Upper lobe of left lung (tissue), 6 donors: ENCODE data around the gene SYVN1. TPM values are rescaled to one million over a fixed set of nuclear protein-coding genes. Genes with fewer than 3 reads are reported as not detected.

Experiments
- ATAC-seq, 2 donors: fragments of 200-7000 bp; cut with Tn5 transposase; one replicate each; pipeline ENCODE4 v1.9.1; 2022; ENCODE audit warnings: mild to moderate bottlenecking in 2 of 2, moderate library complexity in 2 of 2; ENCODE audit not compliant: low FRiP score in 2 of 2
- DNase-seq, 2 donors: peaks; one replicate each; pipeline ENCODE4 v3.0.0-alpha.2; 2019 to 2020
- H3K27ac ChIP-seq, 4 donors: fragments of 200-600 bp; sonication (generic); one replicate each; pipeline ENCODE4 v1.5.1; 2016 to 2019
- H3K27me3 ChIP-seq, 4 donors: fragments of 200-600 bp; sonication (generic); one replicate each; pipeline ENCODE4 v1.5.1; 2017 to 2019
- H3K36me3 ChIP-seq, 4 donors: fragments of 200-600 bp; sonication (generic); one replicate each; pipeline ENCODE4 v1.5.1; 2016 to 2019
- H3K4me1 ChIP-seq, 4 donors: fragments of 200-600 bp; sonication (generic); one replicate each; pipeline ENCODE4 v1.5.1; 2018 to 2019
- H3K4me3 ChIP-seq, 4 donors: fragments of 200-600 bp; sonication (generic); one replicate each; pipeline ENCODE4 v1.5.1; 2017 to 2019; ENCODE audit warnings: mild to moderate bottlenecking in 2 of 4, moderate library complexity in 1 of 4
- H3K9me3 ChIP-seq, 4 donors: fragments of 200-600 bp; sonication (generic); one replicate each; pipeline ENCODE4 v1.5.1; 2018 to 2019
- EP300 ChIP-seq, 4 donors: sonication (generic); formaldehyde crosslinking; IDR thresholded peaks; one replicate each; pipeline ENCODE4 v1.5.1; 2017; ENCODE audit warnings: antibody characterized with exemption in 4 of 4, control low read depth in 2 of 4
- POLR2A ChIP-seq, 4 donors: fragments of 450-650 bp; IDR thresholded peaks; one replicate each; pipeline ENCODE4 v1.5.1; 2016 to 2017; ENCODE audit warnings: antibody characterized with exemption in 4 of 4, mild to moderate bottlenecking in 2 of 4
- POLR2AphosphoS5 ChIP-seq, 2 donors: sonication (generic); formaldehyde crosslinking; IDR thresholded peaks; one replicate each; pipeline ENCODE4 v1.5.1; 2017; ENCODE audit warnings: antibody characterized with exemption in 2 of 2
- WGBS, 2 donors: methylation state at CpG; one replicate each; pipeline ENCODE4 v1.1.5; 2017 to 2018; 5-methylcytosine and 5-hydroxymethylcytosine counted together
- total RNA-seq, 6 donors: library from RNA; depleted of rRNA in 4 of 6; stranded (reverse); fragments of >200 nt in 4 of 6; gene quantifications; one replicate each; pipeline versions ENCODE4 v1.1.0 to v1.2.1, GENCODE V29; 2016 to 2021
- TF ChIP-seq, protein P1 (sequence below), 6 experiments: fragments of 450-650 bp in 4 of 6; fragments of 200-600 bp in 2 of 6; sonication (generic) in 2 of 6; IDR thresholded peaks; one replicate each; pipeline ENCODE4 v1.5.1; 2016 to 2019; ENCODE audit warnings: antibody characterized with exemption in 6 of 6
- donor health status: DM: no; HTN: no; CAD: no; lungs with moderate emphysema.
- donor health status: DM: no; HTN: yes; CAD: no; lungs with severe emphysema.

SYVN1 gene
- total RNA-seq, 6 donors from 2014 or later = 31.1 to 70.6 (median 50.0) TPM

DNA sequence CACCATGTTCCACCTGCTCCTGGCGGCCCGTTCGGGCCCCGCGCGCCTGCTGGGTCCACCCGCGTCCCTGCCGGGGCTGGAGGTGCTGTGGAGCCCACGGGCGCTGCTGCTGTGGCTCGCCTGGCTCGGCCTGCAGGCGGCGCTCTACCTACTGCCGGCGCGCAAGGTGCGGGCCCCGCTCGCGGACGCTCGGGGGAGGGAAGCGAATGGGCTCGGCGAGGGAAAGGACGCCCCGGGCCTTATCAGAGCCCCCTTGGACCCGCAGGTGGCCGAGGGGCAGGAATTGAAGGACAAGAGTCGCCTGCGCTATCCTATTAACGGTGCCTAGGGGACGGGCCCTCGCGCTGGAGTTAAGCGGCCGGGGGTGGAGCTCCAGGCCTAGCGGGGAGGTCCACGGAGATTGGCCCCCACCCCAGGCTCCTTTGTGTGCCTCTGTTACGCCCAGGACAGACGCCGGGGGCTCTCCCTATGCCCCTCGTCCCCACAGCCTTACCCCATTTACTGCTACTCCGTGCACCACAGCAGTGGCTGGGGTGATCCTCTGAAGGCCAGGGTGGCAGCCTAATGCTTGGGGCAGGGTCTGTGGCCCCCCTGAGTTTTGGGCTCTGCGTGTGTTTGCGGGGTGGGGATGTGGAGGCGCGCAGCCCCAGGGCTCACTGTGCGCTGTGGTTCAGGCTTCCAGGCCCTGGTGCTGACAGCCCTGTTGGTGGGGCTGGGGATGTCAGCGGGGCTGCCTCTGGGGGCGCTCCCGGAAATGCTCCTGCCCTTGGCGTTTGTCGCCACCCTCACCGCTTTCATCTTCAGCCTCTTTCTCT, 21.6 kb downstream of the SYVN1 start:
- TF ChIP-seq EP300 (IDR thresholded peaks at IDR 0.05) (no peak), POLR2A (IDR thresholded peaks at IDR 0.05) (peak in 1 of 4 donors; percentile 38), POLR2AphosphoS5 (IDR thresholded peaks at IDR 0.05) (peak; percentile 18 to 22)
- TF ChIP-seq, protein P1, sequence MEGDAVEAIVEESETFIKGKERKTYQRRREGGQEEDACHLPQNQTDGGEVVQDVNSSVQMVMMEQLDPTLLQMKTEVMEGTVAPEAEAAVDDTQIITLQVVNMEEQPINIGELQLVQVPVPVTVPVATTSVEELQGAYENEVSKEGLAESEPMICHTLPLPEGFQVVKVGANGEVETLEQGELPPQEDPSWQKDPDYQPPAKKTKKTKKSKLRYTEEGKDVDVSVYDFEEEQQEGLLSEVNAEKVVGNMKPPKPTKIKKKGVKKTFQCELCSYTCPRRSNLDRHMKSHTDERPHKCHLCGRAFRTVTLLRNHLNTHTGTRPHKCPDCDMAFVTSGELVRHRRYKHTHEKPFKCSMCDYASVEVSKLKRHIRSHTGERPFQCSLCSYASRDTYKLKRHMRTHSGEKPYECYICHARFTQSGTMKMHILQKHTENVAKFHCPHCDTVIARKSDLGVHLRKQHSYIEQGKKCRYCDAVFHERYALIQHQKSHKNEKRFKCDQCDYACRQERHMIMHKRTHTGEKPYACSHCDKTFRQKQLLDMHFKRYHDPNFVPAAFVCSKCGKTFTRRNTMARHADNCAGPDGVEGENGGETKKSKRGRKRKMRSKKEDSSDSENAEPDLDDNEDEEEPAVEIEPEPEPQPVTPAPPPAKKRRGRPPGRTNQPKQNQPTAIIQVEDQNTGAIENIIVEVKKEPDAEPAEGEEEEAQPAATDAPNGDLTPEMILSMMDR (IDR thresholded peaks at IDR 0.05) = peak; percentile 85 to 96 (median 94)
- 2 to 7% methylated on average over 3 to 33 of the region's 57 CpGs for WGBS, 2 donors
- DNase-seq = peak; percentile 74 to 95

DNA sequence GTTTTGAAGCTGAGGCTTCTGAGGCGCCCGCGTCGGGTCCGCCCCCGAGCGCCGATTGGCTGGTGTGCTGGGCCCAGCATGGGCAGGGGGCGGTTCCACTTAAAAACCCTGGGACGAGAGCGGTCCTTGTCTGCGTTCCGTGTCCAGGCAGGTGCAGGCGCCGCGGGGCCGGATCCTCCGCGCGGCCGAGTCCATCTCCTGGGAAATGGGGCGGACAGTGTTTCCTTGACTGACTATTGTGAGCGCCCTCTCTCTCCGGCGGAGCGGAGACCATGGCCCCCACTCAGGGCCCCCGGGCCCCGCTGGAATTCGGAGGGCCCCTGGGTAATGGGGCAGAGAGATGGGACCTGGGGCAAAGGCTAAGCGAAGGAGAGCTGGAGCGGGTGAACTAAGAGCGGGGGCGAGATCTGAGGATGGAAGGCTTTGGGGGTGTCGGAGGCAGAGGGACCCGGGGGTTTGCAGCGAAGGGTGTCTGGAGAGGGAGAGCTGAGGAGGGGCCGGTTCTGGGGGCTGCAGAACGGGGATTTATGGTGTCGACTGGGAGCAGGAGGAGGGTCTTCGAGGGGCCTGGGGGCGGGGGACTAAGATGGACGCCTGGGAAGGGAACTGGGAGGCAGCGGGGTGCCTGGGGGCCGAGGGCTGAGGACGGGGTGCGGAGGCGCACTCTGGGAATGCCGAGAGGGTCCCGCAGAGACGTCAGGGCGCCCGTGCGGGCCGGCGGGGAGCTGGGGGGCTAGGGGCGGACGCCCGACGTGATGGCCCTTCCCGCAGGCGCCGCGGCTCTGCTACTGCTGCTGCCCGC, 22.4 kb downstream of the SYVN1 start, which contains the start of gene TM7SF2:
TSS of gene TM7SF2 (plus strand) at position 129 of the 802 bp plus-strand sequence. CDS start at position 273, 144 bp downstream.
- Histone ChIP-seq H3K27ac (peak within 1 kb of the TSS; percentile 16 to 82 (median 70)), H3K36me3 (peaks cover 8 to 34% (median 25%) of the 10 kb centered on the region in 4 donors), H3K9me3 (no peaks in the 10 kb centered on the region), H3K4me3 (peak within 1 kb of the TSS; percentile 36 to 73 (median 62)), H3K4me1 (peaks cover 41 to 70% (median 58%) of the 10 kb centered on the region in 4 donors), H3K27me3 (no peaks in the 10 kb centered on the region)
- 3% methylated on average over 30 to 38 of the region's 64 CpGs for WGBS, 2 donors
- peak; percentile 98 for DNase-seq
- TF ChIP-seq POLR2AphosphoS5 (IDR thresholded peaks at IDR 0.05) (peak in 1 of 2 donors; percentile 92), EP300 (IDR thresholded peaks at IDR 0.05) (no peak), POLR2A (IDR thresholded peaks at IDR 0.05) (peak in 2 of 4 donors; percentile 63 to 94)
- TF ChIP-seq, protein P1 (IDR thresholded peaks at IDR 0.05) = no peak
- ATAC-seq = peak; percentile 92 to 93

More for the DNA sequence above, 21.6 kb downstream of the SYVN1 start:
- Histone ChIP-seq H3K27me3 (no peaks in the 10 kb centered on the region), H3K27ac (peak overlapping the region; percentile 16 to 82 (median 65)), H3K4me1 (peaks cover 41 to 71% (median 61%) of the 10 kb centered on the region in 4 donors), H3K36me3 (peaks cover 6 to 29% (median 19%) of the 10 kb centered on the region in 4 donors), H3K4me3 (peak overlapping the region; percentile 36 to 73 (median 62)), H3K9me3 (no peaks in the 10 kb centered on the region)
- ATAC-seq = peak; percentile 56 to 74

DNA sequence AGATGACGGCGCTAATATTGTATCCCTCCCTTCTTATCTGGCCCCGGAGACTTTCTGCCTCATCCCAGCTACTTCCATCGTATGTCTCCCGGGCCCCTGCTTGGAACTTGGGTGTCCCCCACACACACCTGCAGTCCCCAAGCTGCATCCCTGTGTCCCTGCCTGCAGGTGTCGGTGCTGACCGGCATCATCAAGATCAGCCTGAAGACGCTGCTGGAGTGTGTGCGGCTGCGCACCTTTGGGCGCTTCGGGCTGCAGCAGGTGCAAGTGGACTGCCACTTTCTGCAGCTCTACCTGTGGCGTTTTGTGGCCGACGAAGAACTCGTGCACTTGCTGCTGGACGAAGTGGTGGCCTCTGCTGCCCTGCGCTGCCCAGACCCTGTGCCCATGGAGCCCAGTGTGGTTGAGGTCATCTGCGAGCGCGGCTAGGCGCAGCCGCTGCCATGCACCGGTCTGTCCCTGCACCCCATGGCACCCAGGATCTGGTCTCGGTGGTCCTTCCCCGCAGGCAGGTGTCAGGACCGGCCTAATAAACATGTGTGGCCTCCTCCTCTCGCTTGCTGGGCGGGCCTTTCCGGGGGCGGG, 23.1 kb downstream of the SYVN1 start:
- peak overlapping the region in 3 of 4 donors; percentile 55 to 73 (median 68) for H3K4me3 ChIP-seq
- H3K27ac ChIP-seq = peak overlapping the region in 2 of 4 donors; percentile 77 to 82
- peaks cover 35 to 63% (median 51%) of the 10 kb centered on the region in 4 donors for H3K4me1 ChIP-seq
- ATAC-seq (no peak), DNase-seq (no peak)
- H3K36me3 ChIP-seq = peaks cover 8 to 34% (median 25%) of the 10 kb centered on the region in 4 donors
- TF ChIP-seq EP300 (IDR thresholded peaks at IDR 0.05) = no peak
- TF ChIP-seq, protein P1 (IDR thresholded peaks at IDR 0.05) = no peak
- no peaks in the 10 kb centered on the region for H3K9me3 ChIP-seq
- WGBS, 2 donors = 65 to 69% methylated on average over 19 to 27 of the region's 31 CpGs
- H3K27me3 ChIP-seq = no peaks in the 10 kb centered on the region

DNA sequence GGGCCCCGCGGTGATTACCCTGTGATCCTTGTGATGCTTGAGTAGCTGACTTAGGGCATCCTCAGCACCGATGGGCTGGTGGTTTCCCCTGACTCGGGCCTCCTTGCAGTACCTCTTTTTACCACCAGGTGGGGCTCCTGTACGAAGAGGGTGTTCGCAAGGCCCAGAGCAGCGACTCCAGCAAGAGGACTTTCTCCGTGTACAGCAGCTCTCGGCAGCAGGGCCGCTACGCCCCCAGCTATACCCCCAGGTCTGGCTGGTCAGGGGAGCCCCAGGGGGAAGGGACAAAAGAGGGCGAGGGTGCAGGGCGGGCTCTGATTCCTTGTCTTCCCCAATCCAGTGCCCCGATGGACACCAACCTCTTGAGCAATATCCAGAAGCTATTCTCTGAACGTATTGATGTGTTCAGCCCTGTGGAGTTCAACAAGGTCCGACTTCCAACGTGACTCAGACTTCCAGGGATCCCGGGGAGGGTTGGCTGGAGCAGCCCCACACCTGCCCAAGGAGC, 23.9 kb downstream of the SYVN1 start:
- ATAC-seq = peak; percentile 82 to 85
- Histone ChIP-seq H3K4me3 (no peak overlapping the region), H3K9me3 (no peaks in the 10 kb centered on the region), H3K27ac (peak overlapping the region in 3 of 4 donors; percentile 6 to 77 (median 55)), H3K27me3 (no peaks in the 10 kb centered on the region), H3K36me3 (peaks cover 8 to 30% (median 25%) of the 10 kb centered on the region in 4 donors), H3K4me1 (peaks cover 29 to 54% (median 44%) of the 10 kb centered on the region in 4 donors)
- WGBS, 2 donors = 9% methylated on average over 18 of the region's 18 CpGs; no CpG with 5 or more reads in 1 of the 2 donors
- TF ChIP-seq EP300 (IDR thresholded peaks at IDR 0.05) = no peak
- TF ChIP-seq, protein P1 (IDR thresholded peaks at IDR 0.05) = peak; percentile 97 to 99 (median 98)
- peak; percentile 78 to 88 for DNase-seq
